IMR-90 (cell line): Measurements from ENCODE around the gene SLC25A21. TPM values are rescaled to one million over a fixed set of nuclear protein-coding genes. Genes with fewer than 3 reads are reported as not detected.

Source experiments
- ATAC-seq: fragments of 200-7000 bp; cut with Tn5 transposase; 2 replicates; pipeline ENCODE4 v1.9.1; 2020; ENCODE audit warnings: low read depth, mild to moderate bottlenecking, moderate library complexity
- BruUV-seq: library from RNA; stranded (reverse); fragments of 400-500 nt; replicated peaks from 2 replicates; lab custom pipeline; 2021; lab: Mats Ljungman, UMichigan
- CTCF ChIA-PET: fragments of 300-600 bp; formaldehyde crosslinking; extraction: SDS; loops from one replicate; lab custom pipeline; 2021; ENCODE audit warnings: antibody characterized with exemption; lab: Yijun Ruan, JAX
- POLR2A ChIA-PET: fragments of 300-600 bp; sonication (Branson Sonifier 250); formaldehyde crosslinking; loops from one replicate; lab custom pipeline; 2022; ENCODE audit warnings: antibody characterized with exemption; ENCODE audit not compliant: unreplicated experiment; lab: Charles Lee
- DNase-seq: peaks from one replicate; pipeline ENCODE4 v3.0.0; 2013
- H2AFZ ChIP-seq: replicated peaks from 2 replicates; pipeline ENCODE3; 2013; ENCODE audit warnings: low read length, mild to moderate bottlenecking; ENCODE audit not compliant: poor library complexity
- H2AK5ac ChIP-seq: 2 replicates; pipeline ENCODE4 v1.6.1; 2013; ENCODE audit warnings: low read depth, low read length, inconsistent platforms
- H2AK9ac ChIP-seq: replicated peaks from 2 replicates; pipeline ENCODE3; 2013; ENCODE audit warnings: mild to moderate bottlenecking, low read depth, low read length, moderate library complexity; ENCODE audit not compliant: poor library complexity
- H2BK120ac ChIP-seq: 2 replicates; pipeline ENCODE4 v1.6.1; 2013; ENCODE audit warnings: low read depth, low read length, inconsistent platforms
- H2BK15ac ChIP-seq: 3 replicates; pipeline ENCODE4 v1.6.1; 2013; ENCODE audit warnings: low read depth, low read length, inconsistent platforms
- H2BK20ac ChIP-seq: 2 replicates; pipeline ENCODE4 v1.6.1; 2013; ENCODE audit warnings: low read depth, mild to moderate bottlenecking, inconsistent platforms, low read length, moderate library complexity
- H2BK5ac ChIP-seq: 2 replicates; pipeline ENCODE4 v1.6.1; 2013; ENCODE audit warnings: mild to moderate bottlenecking, low read depth, low read length, inconsistent platforms; ENCODE audit not compliant: poor library complexity, severe bottlenecking
- H3K14ac ChIP-seq: replicated peaks from 2 replicates; pipeline ENCODE4 v1.6.1; 2013; ENCODE audit warnings: low read depth, low read length, inconsistent platforms
- H3K18ac ChIP-seq: 2 replicates; pipeline ENCODE4 v1.6.1; 2013; ENCODE audit warnings: low read depth, low read length, control low read depth
- H3K23ac ChIP-seq: 2 replicates; pipeline ENCODE4 v1.6.1; 2013; ENCODE audit warnings: low read depth, low read length, inconsistent platforms
- H3K27ac ChIP-seq: 2 replicates; pipeline ENCODE4 v1.5.1; 2013; ENCODE audit warnings: mild to moderate bottlenecking, control low read depth, low read length; ENCODE audit not compliant: insufficient read depth
- H3K27me3 ChIP-seq: 2 replicates; pipeline ENCODE4 v1.6.1; 2013; ENCODE audit warnings: low read length; ENCODE audit not compliant: control insufficient read depth, insufficient read depth
- H3K36me3 ChIP-seq: 2 replicates; pipeline ENCODE4 v1.6.1; 2013; ENCODE audit warnings: low read length, mixed read lengths; ENCODE audit not compliant: control insufficient read depth, insufficient read depth
- H3K4ac ChIP-seq: 2 replicates; pipeline ENCODE4 v1.6.1; 2013; ENCODE audit warnings: low read depth, low read length, inconsistent platforms
- H3K4me1 ChIP-seq: 2 replicates; pipeline ENCODE4 v1.6.1; 2013; ENCODE audit warnings: low read length, mixed read lengths; ENCODE audit not compliant: control insufficient read depth, insufficient read depth
- H3K4me2 ChIP-seq: 2 replicates; pipeline ENCODE4 v1.6.1; 2013; ENCODE audit warnings: low read depth, mild to moderate bottlenecking, control low read depth, low read length, moderate library complexity
- H3K4me3 ChIP-seq: 2 replicates; pipeline ENCODE4 v1.5.1; 2013; ENCODE audit warnings: low read depth, mild to moderate bottlenecking, control low read depth, low read length, moderate library complexity; ENCODE audit not compliant: insufficient read depth
- H3K56ac ChIP-seq: 2 replicates; pipeline ENCODE4 v1.6.1; 2013; ENCODE audit warnings: low read length, inconsistent platforms; ENCODE audit not compliant: insufficient read depth; ENCODE audit errors: extremely low read depth
- H3K79me1 ChIP-seq, 2 experiments: 2 replicates each; pipeline ENCODE4 v1.6.1; 2013; ENCODE audit warnings: low read length in 2 of 2, inconsistent platforms in 1 of 2, low read depth in 1 of 2
- H3K9ac ChIP-seq: 2 replicates; pipeline ENCODE4 v1.6.1; 2013; ENCODE audit warnings: low read depth, low read length, control low read depth
- H3K9me1 ChIP-seq: 2 replicates; pipeline ENCODE4 v1.6.1; 2013; ENCODE audit warnings: low read length, inconsistent platforms; ENCODE audit not compliant: insufficient read depth
- H3K9me3 ChIP-seq: 2 replicates; pipeline ENCODE4 v1.6.1; 2013; ENCODE audit warnings: low read length; ENCODE audit not compliant: control insufficient read depth, insufficient read depth
- H4K20me1 ChIP-seq: 2 replicates; pipeline ENCODE4 v1.6.1; 2013; ENCODE audit warnings: low read length, inconsistent platforms; ENCODE audit not compliant: insufficient read depth
- H4K5ac ChIP-seq: 2 replicates; pipeline ENCODE4 v1.6.1; 2013; ENCODE audit warnings: mild to moderate bottlenecking, low read depth, low read length, control low read depth
- H4K8ac ChIP-seq, 2 experiments: 2 replicates each; pipeline ENCODE4 v1.6.1; 2013; ENCODE audit warnings: low read depth in 2 of 2, low read length in 2 of 2, control low read depth in 1 of 2, inconsistent platforms in 1 of 2
- H4K91ac ChIP-seq: 2 replicates; pipeline ENCODE4 v1.6.1; 2013; ENCODE audit warnings: low read depth, low read length, inconsistent platforms; ENCODE audit not compliant: insufficient read depth
- BHLHE40 ChIP-seq: fragments of 150-350 bp; IDR thresholded peaks from 2 replicates; pipeline ENCODE4 v1.6.1; 2016; ENCODE audit warnings: mild to moderate bottlenecking, low read depth, low read length
- CEBPB ChIP-seq: IDR thresholded peaks from 2 replicates; pipeline ENCODE4 v1.6.1; 2012; ENCODE audit warnings: low read depth, low read length, improper control_type of control experiment
- CHD1 ChIP-seq: IDR thresholded peaks from 2 replicates; pipeline ENCODE4 v1.6.1; 2012; ENCODE audit warnings: low read depth, low read length, improper control_type of control experiment
- CTCF ChIP-seq: conservative IDR thresholded peaks from 2 replicates; pipeline ENCODE4 v1.5.1; 2012; ENCODE audit warnings: mild to moderate bottlenecking, low read depth, low read length, improper control_type of control experiment
- ELK1 ChIP-seq: fragments of 150-350 bp; IDR thresholded peaks from 2 replicates; pipeline ENCODE4 v1.6.1; 2016; ENCODE audit warnings: low read depth, mild to moderate bottlenecking, low read length, moderate library complexity, borderline replicate concordance
- FOS ChIP-seq: fragments of 150-350 bp; IDR thresholded peaks from 2 replicates; pipeline ENCODE4 v1.6.1; 2016; ENCODE audit warnings: low read depth, low read length
- MAFK ChIP-seq: IDR thresholded peaks from 2 replicates; pipeline ENCODE4 v1.6.1; 2012; ENCODE audit warnings: low read depth, low read length, improper control_type of control experiment
- NFE2L2 ChIP-seq: fragments of 150-350 bp; IDR thresholded peaks from 2 replicates; pipeline ENCODE4 v1.6.1; 2016; ENCODE audit warnings: low read depth, mild to moderate bottlenecking, low read length
- RAD21 ChIP-seq: IDR thresholded peaks from 2 replicates; pipeline ENCODE4 v1.6.1; 2012; ENCODE audit warnings: low read length, improper control_type of control experiment
- RCOR1 ChIP-seq: IDR thresholded peaks from 2 replicates; pipeline ENCODE4 v1.6.1; 2012; ENCODE audit warnings: mild to moderate bottlenecking, low read length, improper control_type of control experiment; ENCODE audit not compliant: insufficient replicate concordance
- RFX5 ChIP-seq: IDR thresholded peaks from 2 replicates; pipeline ENCODE4 v1.8.0; 2012; ENCODE audit warnings: low read depth, mild to moderate bottlenecking, low read length, moderate library complexity
- SMC3 ChIP-seq: fragments of 150-350 bp; IDR thresholded peaks from 2 replicates; pipeline ENCODE4 v1.6.1; 2016; ENCODE audit warnings: low read depth, mild to moderate bottlenecking, antibody characterized with exemption, low read length, moderate library complexity
- USF2 ChIP-seq: fragments of 150-350 bp; IDR thresholded peaks from 2 replicates; pipeline ENCODE4 v1.6.1; 2017; ENCODE audit warnings: mild to moderate bottlenecking, antibody characterized with exemption, low read length, low read depth
- WGBS, 2 experiments: methylation state at CpG; one replicate each; pipeline versions ENCODE4 v1.1.5 to v1.1.7; 2013; ENCODE audit warnings: missing lambda C conversion rate in 2 of 2; ENCODE audit not compliant: insufficient read length in 1 of 2; ENCODE audit errors: extremely low coverage in 2 of 2; 5-methylcytosine and 5-hydroxymethylcytosine counted together
- dilution Hi-C: fragments of 300-500 bp; cut with HindIII; formaldehyde crosslinking; loops from one replicate; pipeline ENCODE4 v1.14.3; 2018; ENCODE audit warnings: low sequenced_read_pairs; ENCODE audit not compliant: unreplicated experiment
- in situ Hi-C: fragments of 300-500 bp; cut with MboI; formaldehyde crosslinking; loops from 3 replicates; pipeline ENCODE4 v1.14.3; 2019; ENCODE audit warnings: low sequenced_read_pairs, inconsistent platforms, mixed read lengths
- intact Hi-C: fragments of 100-400 bp; cut with micrococcal nuclease; formaldehyde crosslinking; loops from 2 replicates; pipeline ENCODE4 v1.10.0; 2022
- polyA plus RNA-seq, 3 experiments: library from polyadenylated mRNA; depleted of rRNA; stranded (reverse); fragments of >200 nt; gene quantifications; 2 replicates each; pipeline ENCODE4 v1.2.3, GENCODE V29; 2012; ENCODE audit warnings: low replicate concordance in 1 of 3
- total RNA-seq: library from RNA; depleted of rRNA; stranded (reverse); fragments of >200 nt; gene quantifications from 2 replicates; pipeline ENCODE4 v1.2.3, GENCODE V29; 2012

The SLC25A21 gene
- total and polyA plus RNA-seq, 2 of the 4 experiments (the other 2 are of a cell fraction): 0.62 to 0.90 TPM

- no peak overlapping the region for H3K56ac ChIP-seq
These were observed 247.3 kb downstream of the SLC25A21 start for GRCh38 chr14:36925094-36925493.

More at GRCh38 chr14:36925094-36925493, 247.3 kb downstream of the SLC25A21 start:
- Histone ChIP-seq H2BK5ac (no peak overlapping the region), H3K14ac (no peak overlapping the region), H3K18ac (no peak overlapping the region), H2AFZ (no peak overlapping the region), H3K9me1 (no peaks in the 10 kb centered on the region; the same call in 1 of the 2 replicates), H2AK5ac (no peak overlapping the region), H2AK9ac (no peak overlapping the region), H3K9me3 (no peaks in the 10 kb centered on the region), H4K20me1 (no peaks in the 10 kb centered on the region), H3K4me2 (no peak overlapping the region), H2BK15ac (no peak overlapping the region), H2BK120ac (no peak overlapping the region), H4K5ac (no peak overlapping the region), H3K79me1 (no peaks in the 10 kb centered on the region), H3K4ac (no peak overlapping the region), H3K27ac (no peak overlapping the region), H3K4me3 (no peak overlapping the region), H4K91ac (no peak overlapping the region), H3K4me1 (no peaks in the 10 kb centered on the region), H3K9ac (no peak overlapping the region), H3K23ac (no peak overlapping the region), H3K36me3 (no peaks in the 10 kb centered on the region), H2BK20ac (no peak overlapping the region), H4K8ac (no peak overlapping the region), H3K27me3 (no peaks in the 10 kb centered on the region)
- no TSS peak for BruUV-seq
- ATAC-seq (no peak), DNase-seq (no peak)
- no CpG with 5 or more reads among the region's 2 CpGs for WGBS, 2 experiments
- ChIA-PET CTCF (no interaction called here), POLR2A (no interaction called here)
- intact Hi-C loops: no loop called here
- TF ChIP-seq RAD21 (no peak), ELK1 (no peak), BHLHE40 (no peak), SMC3 (no peak), RCOR1 (no peak), FOS (no peak), MAFK (no peak), CEBPB (no peak), USF2 (no peak), CHD1 (no peak), CTCF (no peak), RFX5 (no peak), NFE2L2 (no peak)
- dilution Hi-C loops: no loop called here
- in situ Hi-C loops: no loop called here
